K562 (cell line): ENCODE measurements around the gene ERCC6L. TPM values are rescaled to one million over a fixed set of nuclear protein-coding genes. Genes with fewer than 3 reads are reported as not detected.

ENCODE experiments used
- ATAC-seq: fragments of 200-7000 bp; cut with Tn5 transposase; 3 replicates; pipeline ENCODE4 v1.9.1; 2020; ENCODE audit warnings: moderate library complexity
- BruUV-seq: library from RNA; stranded (reverse); fragments of 400-500 nt; replicated peaks from 2 replicates; lab custom pipeline; 2021; lab: Mats Ljungman, UMichigan
- CTCF ChIA-PET: fragments of 300-600 bp; formaldehyde crosslinking; extraction: SDS; loops from one replicate; lab custom pipeline; 2021; ENCODE audit warnings: low intra/inter-chr PET ratio; lab: Yijun Ruan, JAX
- POLR2A ChIA-PET: fragments of 300-600, 350-650 bp; sonication (Branson Sonifier 250); formaldehyde crosslinking; extraction: SDS; loops from one replicate; lab custom pipeline; 2021; ENCODE audit warnings: antibody characterized with exemption, inconsistent platforms; lab: Yijun Ruan, JAX
- DNase-seq, 4 experiments: peaks; one replicate each; pipeline versions ENCODE4 v3.0.0 to v3.0.0-alpha.2; 2011 to 2018; ENCODE audit warnings: low spot score in 3 of 4, mixed read lengths in 3 of 4; ENCODE audit errors: extremely low read depth in 1 of 4
- FAIRE-seq: peaks from 2 replicates; lab custom pipeline; 2011; peaks lifted over from hg19 to GRCh38; lab: Jason Lieb, UNC
- H2AFZ ChIP-seq: 2 replicates; pipeline ENCODE4 v1.6.0; 2011; ENCODE audit warnings: low read depth, low read length, control low read depth, inconsistent platforms
- H3K27ac ChIP-seq: fragments of 200-600 bp; 3 replicates; pipeline ENCODE4 v1.8.0; 2011; ENCODE audit warnings: low read depth, mild to moderate bottlenecking, control low read depth, inconsistent platforms, low read length, moderate library complexity, mixed read lengths; ENCODE audit errors: extremely low read depth
- H3K27me3 ChIP-seq, 2 experiments: fragments of 300-600 bp in 1 of 2; 2 replicates in 1 of 2; 3 replicates in 1 of 2; pipeline versions ENCODE4 v1.6.0 to v1.8.0; 2011; ENCODE audit warnings: inconsistent platforms in 2 of 2, low read length in 2 of 2, mild to moderate bottlenecking in 1 of 2, mixed read lengths in 1 of 2, moderate library complexity in 1 of 2; ENCODE audit not compliant: control insufficient read depth in 2 of 2, insufficient read depth in 2 of 2
- H3K36me3 ChIP-seq: fragments of 300-600 bp; 3 replicates; pipeline ENCODE4 v1.8.0; 2011; ENCODE audit warnings: mild to moderate bottlenecking, low read length, inconsistent platforms; ENCODE audit not compliant: control insufficient read depth, insufficient read depth
- H3K4me1 ChIP-seq, 2 experiments: fragments of 200-600 bp in 1 of 2; replicated peaks in 1 of 2; 2 replicates in 1 of 2; 3 replicates in 1 of 2; pipeline versions ENCODE4 v1.5.1 to v1.8.0; 2011; ENCODE audit warnings: inconsistent platforms in 2 of 2, low read length in 2 of 2, mild to moderate bottlenecking in 1 of 2, mixed read lengths in 1 of 2, moderate library complexity in 1 of 2; ENCODE audit not compliant: control insufficient read depth in 2 of 2, insufficient read depth in 2 of 2
- H3K4me2 ChIP-seq: 2 replicates; pipeline ENCODE4 v1.6.1; 2011; ENCODE audit warnings: low read length, control low read depth, inconsistent platforms, mixed read lengths; ENCODE audit not compliant: insufficient read depth
- H3K4me3 ChIP-seq: fragments of 200-600 bp; sonication (generic), shearing (Covaris generic); 2 replicates; pipeline ENCODE4 v1.5.1; 2016; ENCODE audit warnings: control low read depth, inconsistent platforms
- H3K79me2 ChIP-seq: fragments of 200-600 bp; 3 replicates; pipeline ENCODE4 v1.8.0; 2011; ENCODE audit warnings: low read length, inconsistent platforms; ENCODE audit not compliant: control insufficient read depth, insufficient read depth
- H3K9ac ChIP-seq, 2 experiments: 2 replicates each; pipeline versions ENCODE4 v1.6.0 to v1.6.1; 2011; ENCODE audit warnings: low read depth in 2 of 2, low read length in 2 of 2, control low read depth in 1 of 2, inconsistent platforms in 1 of 2, mild to moderate bottlenecking in 1 of 2, mixed read lengths in 1 of 2; ENCODE audit not compliant: insufficient read depth in 1 of 2
- H3K9me1 ChIP-seq: one replicate; pipeline ENCODE4 v1.6.0; 2011; ENCODE audit warnings: inconsistent platforms, mild to moderate bottlenecking, low read length, moderate library complexity; ENCODE audit not compliant: control insufficient read depth, insufficient read depth
- H3K9me3 ChIP-seq: replicated peaks from 2 replicates; pipeline ENCODE4 v1.5.1; 2011; ENCODE audit warnings: low read depth, low read length, inconsistent platforms; ENCODE audit not compliant: control insufficient read depth, insufficient read depth
- H4K20me1 ChIP-seq: replicated peaks from 2 replicates; pipeline ENCODE4 v1.6.1; 2011; ENCODE audit warnings: low read length, inconsistent platforms, mixed read lengths; ENCODE audit not compliant: control insufficient read depth, insufficient read depth
- ARID1B ChIP-seq: fragments of 450-650 bp; IDR thresholded peaks from 2 replicates; pipeline ENCODE4 v1.6.1; 2016; ENCODE audit warnings: antibody characterized with exemption, mild to moderate bottlenecking, inconsistent platforms
- C11orf30 ChIP-seq: fragments of 450-650 bp; IDR thresholded peaks from 2 replicates; pipeline ENCODE4 v1.6.1; 2016; ENCODE audit warnings: low read depth, mild to moderate bottlenecking
- DPF2 ChIP-seq: fragments of 450-650 bp; IDR thresholded peaks from 2 replicates; pipeline ENCODE4 v1.6.1; 2016
- ETV1 ChIP-seq: fragments of 450-650 bp; conservative IDR thresholded peaks from 2 replicates; pipeline ENCODE4 v1.6.1; 2016; ENCODE audit warnings: missing genetic modification characterization, control low read depth, low read depth, missing compliant biosample characterization
- FOSL1 ChIP-seq: fragments of 200-800 bp; sonication (Bioruptor generic); conservative IDR thresholded peaks from 2 replicates; pipeline ENCODE4 v1.6.1; 2016; ENCODE audit warnings: missing genetic modification characterization, missing compliant biosample characterization
- HEY1 ChIP-seq: fragments of 250-450 bp; sonication (Bioruptor Pico); IDR thresholded peaks from 2 replicates; pipeline ENCODE4 v1.5.0; 2020; ENCODE audit warnings: mild to moderate bottlenecking, moderate library complexity, borderline replicate concordance
- KAT8 ChIP-seq: fragments of 450-650 bp; IDR thresholded peaks from 2 replicates; pipeline ENCODE4 v1.6.1; 2016; ENCODE audit warnings: low read depth, mild to moderate bottlenecking
- MAFF ChIP-seq: IDR thresholded peaks from 2 replicates; pipeline ENCODE4 v1.6.1; 2012; ENCODE audit warnings: low read length, improper control_type of control experiment
- MAFG ChIP-seq: fragments of 450-650 bp; conservative IDR thresholded peaks from 2 replicates; pipeline ENCODE4 v1.6.1; 2016; ENCODE audit warnings: missing genetic modification characterization, missing compliant biosample characterization
- MAFK ChIP-seq: IDR thresholded peaks from 2 replicates; pipeline ENCODE4 v1.6.1; 2011; ENCODE audit warnings: low read length, improper control_type of control experiment
- NFE2 ChIP-seq: IDR thresholded peaks from 2 replicates; pipeline ENCODE4 v1.6.1; 2014; ENCODE audit warnings: antibody characterized with exemption, low read depth
- SMARCA4 ChIP-seq: fragments of 450-650 bp; IDR thresholded peaks from 2 replicates; pipeline ENCODE4 v1.6.1; 2016
- ZNF316 ChIP-seq: fragments of 450-650 bp; IDR thresholded peaks from 2 replicates; pipeline ENCODE4 v1.6.1; 2016
- ZNF347 ChIP-seq: fragments of 450-650 bp; formaldehyde crosslinking; IDR thresholded peaks from 2 replicates; pipeline ENCODE4 v1.4.0; 2020; ENCODE audit warnings: low read depth, mild to moderate bottlenecking, moderate library complexity
- WGBS: fragments of 100-300 bp; shearing (Covaris generic); methylation state at CpG from one replicate; pipeline ENCODE4 v1.1.6; 2016; ENCODE audit warnings: low coverage, mixed read lengths; ENCODE audit not compliant: insufficient coverage; ENCODE audit errors: missing lambda C conversion rate; 5-methylcytosine and 5-hydroxymethylcytosine counted together
- in situ Hi-C: fragments of 300-500 bp; cut with MboI; formaldehyde crosslinking; loops from 4 replicates; pipeline ENCODE4 v1.15.0; 2018; ENCODE audit warnings: inconsistent platforms, mixed read lengths
- intact Hi-C: fragments of 100-400 bp; cut with micrococcal nuclease; formaldehyde crosslinking; loops from 2 replicates; pipeline ENCODE4 v1.14.2; 2022
- polyA plus RNA-seq, 8 experiments: library from polyadenylated mRNA; depleted of rRNA in 4 of 8; stranded (reverse) in 5 of 8; unstranded in 3 of 8; fragments of >200 nt; fragmentation: Nextera tagmentation in 2 of 8; fragmentation: Illumina TruSeq in 1 of 8; extraction: Ambion mirVana in 2 of 8; extraction: Trizol in 1 of 8; gene quantifications; 2 replicates each; pipeline versions ENCODE4 v1.2.1 to v1.2.3, GENCODE V29; 2011 to 2014; ENCODE audit warnings: inconsistent platforms in 1 of 8, missing spikeins in 1 of 8
- total RNA-seq, 7 experiments: library from RNA; depleted of rRNA in 6 of 7; stranded (reverse); fragments of >200 nt in 6 of 7; fragmentation: Illumina TruSeq in 2 of 7; extraction: Trizol in 2 of 7; gene quantifications; 2 replicates each; pipeline versions ENCODE4 v1.2.1 to v1.2.3, GENCODE V29; 2011 to 2021; ENCODE audit warnings: low replicate concordance in 1 of 7

The ERCC6L gene
- total and polyA plus RNA-seq, 9 of the 15 experiments (the other 6 are each of a cell fraction or from before 2014, with no cell fraction given), result 6.4 to 17.4 (median 11.9) TPM

GRCh38 chrX:72243472-72243871 lies 4.6 kb upstream of the ERCC6L start:
- no peaks in the 10 kb centered on the region for H3K36me3 ChIP-seq
- no peak overlapping the region for H3K4me3 ChIP-seq
- H3K79me2 ChIP-seq, result peaks cover 3% of the 10 kb centered on the region
- no peaks in the 10 kb centered on the region for H3K27me3 ChIP-seq
- no peaks in the 10 kb centered on the region for H3K9me1 ChIP-seq
- peak; percentile 32 for FAIRE-seq
- peak overlapping the region in 1 of 2 experiments; percentile 18; a peak in 1 of 4 replicates for H3K9ac ChIP-seq
- intact Hi-C loops (loop anchor here (10.0 kb wide), 1 partner anchor 141 kb away; no protein-coding TSS in a partner anchor), in situ Hi-C loops (no loop called here)
- peak; percentile 47 for ATAC-seq
- peak in 2 of 4 experiments; percentile 44 to 57 for DNase-seq
- 0% methylated on average over 3 of the region's 3 CpGs for WGBS
- H3K4me2 ChIP-seq, result no peak overlapping the region
- ChIA-PET CTCF (no interaction called here), POLR2A (no interaction called here)
- H2AFZ ChIP-seq, result peak overlapping the region; percentile 54
- no peaks in the 10 kb centered on the region for H4K20me1 ChIP-seq
- H3K4me1 ChIP-seq, result peaks cover 0 to 5% of the 10 kb centered on the region in 2 experiments; a peak in 4 of 5 replicates
- TF ChIP-seq MAFK (peak; percentile 14; the same call in 1 of the 2 replicates), HEY1 (CRISPR knock-in tag) (no peak), FOSL1 (tag) (0 out of 2 replicates have a peak, but pooled peaks have one; percentile 32), ETV1 (tag) (peak; percentile 12; the same call in 1 of the 2 replicates), KAT8 (no peak), MAFF (peak; percentile 40; the same call in 1 of the 2 replicates), MAFG (tag) (peak; percentile 55), C11orf30 (peak; percentile 61), ZNF316 (peak; percentile 51), ZNF347 (CRISPR knock-in tag) (no peak), DPF2 (0 out of 2 replicates have a peak, but pooled peaks have one; percentile 32), ARID1B (peak; percentile 25; the same call in 1 of the 2 replicates), SMARCA4 (peak; percentile 34; the same call in 1 of the 2 replicates), NFE2 (peak; percentile 83)
- H3K9me3 ChIP-seq, result no peaks in the 10 kb centered on the region
- BruUV-seq, result no TSS peak
- peak overlapping the region; percentile 64; the same call in 1 of the 3 replicates for H3K27ac ChIP-seq
